HCT116 (cell line): ENCODE results near the gene CEBPA.

Experiments used
- EZH2phosphoT487 ChIP-seq: fragments of 200-600 bp; IDR thresholded peaks from 2 replicates; pipeline ENCODE4 v1.6.1; 2018; ENCODE audit warnings: antibody characterized with exemption, borderline replicate concordance
- POLR2AphosphoS5 ChIP-seq: IDR thresholded peaks from 2 replicates; pipeline ENCODE4 v1.6.1; 2011; ENCODE audit warnings: mild to moderate bottlenecking, low read depth, low read length, moderate library complexity
- RAD21 ChIP-seq: IDR thresholded peaks from 2 replicates; pipeline ENCODE4 v1.6.1; 2012; ENCODE audit warnings: low read depth, mild to moderate bottlenecking
- TF ChIP-seq, protein P1 (sequence below), 3 experiments: fragments of 200-600 bp in 1 of 3; sonication (generic) in 1 of 3; IDR thresholded peaks in 2 of 3; conservative IDR thresholded peaks in 1 of 3; 2 replicates each; pipeline ENCODE4 v1.5.1; 2012 to 2017; ENCODE audit warnings: low read depth in 2 of 3, low read length in 2 of 3, antibody characterized with exemption in 1 of 3, borderline replicate concordance in 1 of 3, control low read depth in 1 of 3, mild to moderate bottlenecking in 1 of 3, mixed read lengths in 1 of 3, mixed run types in 1 of 3, moderate library complexity in 1 of 3; ENCODE audit not compliant: insufficient read depth in 1 of 3

DNA sequence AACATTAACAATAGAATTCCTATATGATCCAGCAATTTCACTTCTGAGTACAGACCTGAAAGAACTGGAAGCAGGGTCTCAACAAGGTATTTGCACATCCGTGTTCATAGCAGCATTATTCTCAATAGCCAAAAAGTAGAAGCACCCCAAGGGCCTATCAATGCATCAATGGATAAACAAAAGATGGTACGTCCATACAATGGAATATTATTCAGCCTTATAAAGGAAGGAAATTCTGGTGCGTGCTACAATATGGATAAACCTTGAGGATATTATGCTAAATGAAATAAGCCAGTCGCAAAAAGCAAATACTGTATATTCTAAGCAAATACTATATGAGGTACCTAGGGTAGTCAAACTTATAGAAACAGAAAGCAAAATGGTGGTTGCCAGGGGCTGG, 30.8 kb upstream of the CEBPA start:
- TF ChIP-seq, protein P1, sequence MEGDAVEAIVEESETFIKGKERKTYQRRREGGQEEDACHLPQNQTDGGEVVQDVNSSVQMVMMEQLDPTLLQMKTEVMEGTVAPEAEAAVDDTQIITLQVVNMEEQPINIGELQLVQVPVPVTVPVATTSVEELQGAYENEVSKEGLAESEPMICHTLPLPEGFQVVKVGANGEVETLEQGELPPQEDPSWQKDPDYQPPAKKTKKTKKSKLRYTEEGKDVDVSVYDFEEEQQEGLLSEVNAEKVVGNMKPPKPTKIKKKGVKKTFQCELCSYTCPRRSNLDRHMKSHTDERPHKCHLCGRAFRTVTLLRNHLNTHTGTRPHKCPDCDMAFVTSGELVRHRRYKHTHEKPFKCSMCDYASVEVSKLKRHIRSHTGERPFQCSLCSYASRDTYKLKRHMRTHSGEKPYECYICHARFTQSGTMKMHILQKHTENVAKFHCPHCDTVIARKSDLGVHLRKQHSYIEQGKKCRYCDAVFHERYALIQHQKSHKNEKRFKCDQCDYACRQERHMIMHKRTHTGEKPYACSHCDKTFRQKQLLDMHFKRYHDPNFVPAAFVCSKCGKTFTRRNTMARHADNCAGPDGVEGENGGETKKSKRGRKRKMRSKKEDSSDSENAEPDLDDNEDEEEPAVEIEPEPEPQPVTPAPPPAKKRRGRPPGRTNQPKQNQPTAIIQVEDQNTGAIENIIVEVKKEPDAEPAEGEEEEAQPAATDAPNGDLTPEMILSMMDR (IDR thresholded peaks at IDR 0.05 in 2 of 3, conservative IDR thresholded peaks at IDR 0.05 in 1 of 3; ENCODE audit: borderline replicate concordance in 1 of 3, insufficient read depth in 1 of 3, low read depth in 2 of 3, low read length in 2 of 3) = no peak
- no peak for TF ChIP-seq POLR2AphosphoS5
- no peak for TF ChIP-seq RAD21
- no peak for TF ChIP-seq EZH2phosphoT487
